ENCODE measurements around the gene SLC31A1.
A peak's percentile ranks its signal among the peaks of the same experiment; 100 is the strongest.

The SLC31A1 gene

DNA sequence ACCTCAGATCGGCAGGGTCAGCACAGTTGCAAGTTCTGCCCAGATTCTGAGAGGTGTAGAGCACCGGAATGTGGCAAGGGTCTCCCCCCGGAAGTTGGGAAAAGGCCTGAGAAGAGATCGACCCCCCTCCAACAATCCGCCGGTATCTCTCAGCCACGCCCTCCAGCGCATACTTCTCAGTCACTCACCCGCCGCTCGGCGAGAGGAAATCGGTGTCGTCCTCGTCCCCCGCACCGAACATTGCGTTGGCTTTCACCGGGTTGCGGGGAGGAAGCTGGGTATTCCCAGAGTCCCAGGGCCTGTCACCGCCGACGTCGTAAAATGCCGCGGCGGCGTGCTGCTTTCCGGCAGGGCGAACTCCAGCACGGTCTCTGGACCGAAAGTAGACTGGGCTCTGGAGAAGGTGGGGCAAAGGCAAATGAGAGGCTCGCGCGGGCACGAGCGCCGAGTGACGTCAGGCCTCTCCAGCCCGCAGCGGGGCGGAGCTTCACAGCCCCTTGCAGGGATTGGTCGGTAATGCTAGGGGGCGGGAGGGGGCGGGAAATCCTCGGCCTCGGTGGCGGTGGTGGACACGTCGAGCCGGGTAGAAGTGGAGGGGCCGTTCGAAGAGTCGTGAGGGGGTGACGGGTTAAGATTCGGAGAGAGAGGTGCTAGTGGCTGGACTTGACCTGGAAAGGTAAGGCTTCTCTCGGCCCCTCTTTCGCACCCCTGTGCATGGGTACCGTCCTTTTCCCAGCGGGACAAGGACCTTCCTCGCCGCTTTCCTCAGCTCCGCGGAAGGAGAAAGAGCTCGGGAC is at the start of gene SLC31A1, which contains the start of gene FKBP15:
TSS of gene SLC31A1 (plus strand) at position 542 of the 797 bp plus-strand sequence. CDS start 34,605 bp downstream, outside the sequence.
TSS of gene FKBP15 (minus strand) at position 275 of the 797 bp plus-strand sequence. CDS start at position 241, 34 bp downstream.
- DNase-seq: peak; percentile 94 to 95 (median 94)

DNA sequence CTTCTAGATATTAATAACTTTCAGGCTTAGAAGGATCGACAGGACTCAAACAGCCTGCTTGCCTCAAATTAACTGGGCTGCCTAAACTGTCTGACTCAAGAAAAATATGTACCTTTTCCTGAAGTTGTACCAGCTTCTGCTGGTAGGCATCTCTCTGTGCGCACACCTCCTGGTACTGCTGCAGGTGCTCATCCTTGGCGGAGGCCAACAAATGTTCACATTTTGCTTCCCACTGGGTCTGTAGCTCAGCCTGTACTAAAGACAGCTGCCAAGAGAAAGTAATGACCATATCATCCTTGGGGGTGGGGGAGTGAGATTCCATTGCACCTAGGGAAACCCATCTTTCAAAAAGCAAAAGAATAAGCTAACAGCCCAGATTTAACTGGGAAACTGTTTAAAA is 48.0 kb upstream of the SLC31A1 start:
- DNase-seq: no peak

DNA sequence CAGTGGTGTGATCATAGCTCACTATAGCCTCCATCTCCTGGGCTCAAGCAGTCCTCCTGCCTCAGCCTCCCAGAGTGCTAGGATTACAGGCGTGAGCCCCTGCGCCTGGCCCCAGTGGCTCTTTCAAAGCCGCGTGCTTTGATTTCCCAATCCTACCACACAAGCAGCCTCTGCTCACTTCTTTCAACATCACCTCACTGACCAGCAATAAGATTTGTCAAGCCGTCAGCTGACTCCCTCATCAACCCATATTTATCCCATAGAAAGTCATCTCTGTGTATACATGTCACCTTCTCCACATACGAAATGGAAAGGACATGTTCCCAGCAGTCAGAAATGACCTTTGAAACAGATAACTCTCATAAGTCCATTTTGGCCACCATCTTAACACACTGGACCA is 44.5 kb upstream of the SLC31A1 start:
- DNase-seq: no peak

DNA sequence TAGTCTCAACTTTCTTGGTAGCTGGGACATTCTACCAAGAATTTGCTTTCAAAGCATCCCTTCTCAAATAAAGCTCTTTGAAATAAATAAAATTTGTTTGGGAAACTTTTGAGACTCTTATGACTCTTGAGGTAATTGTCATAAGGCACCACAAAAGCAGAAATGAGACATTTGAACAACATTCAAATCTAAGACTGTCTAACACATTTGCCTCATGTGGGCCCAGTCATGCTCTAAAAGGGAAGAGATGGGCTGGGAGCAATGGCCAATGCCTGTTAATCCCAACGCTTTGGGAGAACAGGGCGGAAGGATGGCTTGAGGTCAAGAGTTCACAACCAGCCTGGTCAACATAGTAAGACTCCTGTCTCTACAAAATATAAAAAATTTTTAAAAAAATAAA is 44.1 kb upstream of the SLC31A1 start:
- no peak for DNase-seq

DNA sequence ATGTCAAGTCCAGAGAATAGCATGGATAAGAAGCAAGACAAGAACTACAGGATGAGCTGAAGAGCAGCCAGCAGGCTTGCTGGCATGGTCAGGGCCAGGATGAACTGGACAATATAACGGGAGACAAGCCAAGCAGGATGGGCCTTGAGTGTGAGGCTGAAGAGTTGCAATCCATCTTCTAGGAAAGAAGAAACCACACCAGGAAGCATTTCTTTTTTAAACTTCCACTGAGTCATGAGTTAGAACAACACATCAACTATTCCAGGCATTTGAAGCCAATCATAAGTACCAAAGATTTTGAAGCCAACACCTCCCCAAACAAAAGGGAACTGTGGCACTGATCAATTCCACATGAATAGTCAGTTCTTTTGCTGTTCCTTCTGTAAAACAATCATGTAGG is 43.3 kb upstream of the SLC31A1 start:
- no peak for DNase-seq

DNA sequence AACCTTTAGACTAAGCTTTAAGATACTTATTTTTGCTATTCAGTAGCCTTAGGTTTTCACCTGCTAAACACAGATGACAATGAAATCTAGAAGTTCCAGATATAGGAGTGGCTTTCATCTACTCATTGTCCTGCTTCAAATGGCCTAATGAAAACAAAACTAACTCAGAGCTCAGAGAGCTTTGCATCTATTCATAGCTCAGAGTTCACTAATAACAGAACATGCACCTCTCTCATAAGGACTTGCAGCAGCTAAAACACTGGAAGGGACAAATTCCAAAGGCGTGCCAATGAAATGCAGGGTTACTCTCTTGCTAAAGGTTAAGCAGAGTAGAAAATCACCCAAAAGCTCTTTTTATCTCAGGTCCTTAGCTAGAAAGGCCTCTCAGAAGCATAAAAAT is 41.5 kb upstream of the SLC31A1 start:
- DNase-seq: no peak

DNA sequence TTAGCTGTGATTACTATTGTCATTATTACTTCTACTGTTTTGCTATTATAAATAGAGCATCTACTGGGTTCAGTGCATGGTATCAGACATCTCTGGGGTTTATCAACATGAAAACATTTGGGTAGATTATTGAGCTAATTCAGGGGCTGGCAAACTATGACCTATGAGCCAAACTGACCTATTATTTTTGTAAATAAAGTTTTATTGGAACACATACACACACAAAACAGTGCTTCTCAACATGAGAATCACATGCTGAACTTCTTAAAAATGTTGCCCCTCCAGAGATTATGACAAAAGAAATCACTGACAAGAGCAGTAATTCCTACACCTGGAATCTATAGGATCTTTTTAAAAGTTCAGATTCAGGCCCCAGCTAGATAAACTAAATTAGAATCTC is 40.2 kb upstream of the SLC31A1 start:
- no peak for DNase-seq

DNA sequence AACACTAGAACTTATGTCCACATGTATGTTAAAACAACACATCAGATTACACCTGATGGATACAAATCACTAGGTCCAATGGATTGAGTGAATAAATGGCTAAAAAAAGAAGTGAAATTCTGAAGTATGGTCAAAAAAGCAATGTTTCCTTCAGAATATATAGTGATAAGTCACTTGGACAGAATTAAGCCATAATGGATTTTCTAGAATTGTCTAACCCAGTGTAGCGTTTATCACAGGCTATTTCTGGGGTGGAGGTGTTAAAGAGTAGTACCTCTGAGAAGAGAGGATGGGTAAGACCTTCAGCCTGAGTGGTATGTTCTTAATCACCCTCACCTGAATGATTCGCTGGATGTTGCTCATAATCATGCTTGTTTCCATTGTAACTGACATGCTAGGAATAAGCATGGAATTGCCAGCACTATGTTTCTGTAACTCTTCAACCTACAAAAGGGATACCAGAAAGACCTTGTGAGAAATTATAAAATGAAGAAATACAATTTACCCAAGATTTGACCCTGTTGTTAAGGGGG is 37.3 kb upstream of the SLC31A1 start:
- no peak for DNase-seq

DNA sequence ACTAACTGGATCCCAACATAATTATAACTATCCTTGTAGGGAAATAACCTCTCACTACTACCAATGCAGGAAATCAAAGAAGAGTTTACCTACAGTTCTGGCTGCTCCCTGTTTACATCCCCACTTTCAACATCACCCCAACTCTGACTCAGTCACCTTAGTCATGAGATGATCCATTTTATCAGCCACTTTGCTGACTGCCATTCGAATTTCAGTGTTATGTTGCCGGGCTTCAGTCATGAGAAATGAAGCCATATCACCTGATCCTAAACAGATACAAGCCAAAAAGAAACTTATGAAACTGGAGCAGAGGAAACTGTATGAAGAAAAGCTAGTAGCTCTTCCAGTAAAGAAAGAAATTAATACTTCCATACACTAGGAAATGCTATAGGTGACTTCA is 36.8 kb upstream of the SLC31A1 start:
- no peak for DNase-seq

DNA sequence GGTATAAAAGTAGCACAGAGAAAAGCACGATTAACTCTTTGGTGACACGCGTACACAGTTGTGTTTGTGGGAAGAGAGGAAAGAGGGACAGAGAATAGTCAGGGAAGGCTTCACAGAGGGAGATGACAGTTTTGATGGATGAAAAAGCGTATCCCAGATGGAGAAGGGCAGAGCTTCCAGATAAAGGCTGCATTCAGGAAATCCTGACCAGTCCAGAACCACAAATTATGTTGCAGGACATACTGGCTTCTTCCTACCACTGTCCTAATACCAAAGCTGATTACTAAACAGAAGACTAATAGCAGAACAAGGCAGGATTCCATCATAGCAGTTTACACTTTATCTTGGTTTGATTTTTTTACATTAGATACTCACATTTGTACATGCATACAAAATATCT is 36.1 kb upstream of the SLC31A1 start:
- no peak for DNase-seq

DNA sequence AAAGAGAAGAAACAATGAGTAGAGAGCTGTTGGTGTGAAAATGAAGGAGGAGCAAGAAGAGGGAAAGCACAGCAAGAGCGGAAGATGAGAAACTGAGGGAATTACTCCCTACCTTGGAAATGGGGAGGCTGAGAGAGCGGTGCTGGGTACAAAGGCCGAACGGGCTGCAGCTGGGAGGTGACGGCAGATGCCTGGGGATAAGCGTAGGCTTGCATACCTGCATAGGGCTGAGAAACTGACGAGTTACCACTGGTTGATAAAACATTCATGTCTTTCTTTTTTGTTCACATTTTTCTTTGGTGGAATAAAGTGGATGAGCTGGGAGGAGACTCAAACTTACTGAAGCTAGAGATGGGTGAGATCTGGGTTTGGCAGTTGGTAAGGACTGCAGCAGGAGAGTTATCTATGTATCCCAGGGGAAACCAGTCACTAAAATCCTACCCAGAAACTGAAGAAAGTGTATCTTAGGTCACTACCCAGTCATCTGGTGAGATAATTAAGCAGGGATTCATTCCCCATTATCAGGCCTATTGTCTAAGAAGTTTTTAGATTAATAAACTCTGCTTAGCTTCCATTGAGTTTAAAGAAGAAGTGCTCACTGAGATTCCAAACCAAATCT is 35.1 kb upstream of the SLC31A1 start:
- no peak for DNase-seq

DNA sequence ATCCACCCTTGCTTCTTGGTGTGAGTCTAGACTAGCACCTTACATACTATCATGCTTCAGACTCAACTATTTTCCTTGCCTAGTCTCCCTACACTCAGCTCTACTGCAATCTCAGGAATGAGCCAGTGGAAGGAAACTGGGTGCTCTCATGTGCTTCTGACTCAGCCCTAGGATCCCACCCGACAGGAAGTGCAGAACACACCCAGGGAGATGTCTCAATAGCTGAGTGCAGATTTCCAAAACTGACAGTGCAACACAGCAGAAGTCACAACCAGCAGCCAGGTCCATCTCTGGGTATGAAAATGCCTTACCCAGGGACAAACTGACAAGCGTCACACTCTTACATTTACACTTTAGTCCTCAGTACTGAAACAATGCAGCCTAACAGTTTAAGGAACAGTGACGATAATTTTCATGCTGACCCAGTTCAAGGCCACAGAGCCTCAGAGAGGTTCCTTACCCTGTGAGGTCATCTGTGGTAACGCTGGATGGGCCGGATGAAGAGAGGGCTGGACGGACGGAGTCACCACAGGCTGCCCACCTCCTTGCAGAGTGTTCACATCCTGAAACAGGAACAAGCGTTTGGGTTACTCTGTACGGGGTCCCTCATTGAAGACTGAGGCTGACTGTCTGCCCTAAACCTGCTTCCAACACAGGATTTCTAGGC is 33.3 kb upstream of the SLC31A1 start:
- DNase-seq: no peak

DNA sequence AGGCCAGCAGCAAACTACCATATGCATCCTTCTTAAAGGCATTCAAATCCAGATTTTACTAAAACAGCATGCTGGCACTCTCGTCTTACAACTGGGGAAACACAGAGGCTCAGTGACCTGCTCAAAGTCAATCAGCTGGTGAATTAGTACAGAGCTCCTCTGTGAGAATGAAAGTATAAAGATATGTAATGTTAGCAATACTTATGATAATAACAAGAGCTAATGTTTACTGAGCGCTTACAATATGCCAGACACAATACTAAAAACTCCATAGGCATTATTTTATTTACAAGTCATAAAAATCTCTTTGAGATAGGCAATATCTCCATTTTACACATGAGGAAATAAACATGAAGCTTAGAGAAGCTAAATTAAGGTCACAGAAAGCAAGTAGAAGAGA is 28.9 kb upstream of the SLC31A1 start:
- no peak for DNase-seq

DNA sequence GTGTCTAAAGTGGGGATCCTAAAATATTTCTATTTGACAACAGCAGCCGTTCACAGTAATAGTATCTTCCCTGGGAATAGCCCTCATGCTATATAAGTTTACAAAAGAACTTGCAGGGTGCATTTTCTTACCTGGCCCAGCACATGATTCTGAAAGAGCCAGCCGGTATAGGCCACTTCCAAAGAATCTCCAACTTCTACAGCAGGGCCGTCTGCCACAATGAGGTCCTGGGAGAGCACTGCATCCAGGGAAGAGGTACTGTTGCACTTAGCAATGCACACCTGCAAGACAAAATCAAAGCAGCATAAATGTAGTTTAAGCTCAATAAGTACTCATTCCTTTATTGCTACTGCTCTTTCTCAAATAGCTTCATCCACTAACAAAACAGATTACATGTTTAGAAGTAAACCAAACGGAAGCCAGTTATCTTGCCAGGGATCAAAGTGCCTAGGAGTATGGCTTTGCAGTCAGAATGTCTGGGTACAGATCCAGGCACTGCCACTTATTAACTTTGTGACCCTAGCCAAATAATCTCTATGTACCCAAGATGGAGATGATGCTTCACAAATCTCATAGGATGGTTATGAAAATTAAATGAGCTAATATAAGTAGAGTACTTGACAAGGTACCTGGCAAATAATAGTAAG is 21.5 kb upstream of the SLC31A1 start:
- DNase-seq: no peak

DNA sequence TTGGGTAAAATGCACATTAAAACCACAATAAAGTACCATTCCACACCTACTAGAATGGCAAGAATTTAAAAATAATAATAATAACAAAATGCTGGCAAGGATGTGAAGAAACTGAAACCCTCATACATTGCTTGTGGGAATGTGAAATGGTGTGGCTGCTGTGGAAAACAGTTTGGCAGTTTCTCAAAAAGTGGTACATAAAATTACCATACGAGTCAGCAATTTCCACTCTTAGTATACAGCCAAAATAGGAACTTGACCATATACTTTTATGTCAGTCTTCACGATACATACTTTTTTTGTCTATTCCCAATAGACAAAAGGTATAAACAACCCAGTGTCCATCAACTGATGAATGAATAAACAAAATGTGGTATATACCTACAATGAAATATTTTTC is 15.9 kb upstream of the SLC31A1 start:
- DNase-seq: no peak

DNA sequence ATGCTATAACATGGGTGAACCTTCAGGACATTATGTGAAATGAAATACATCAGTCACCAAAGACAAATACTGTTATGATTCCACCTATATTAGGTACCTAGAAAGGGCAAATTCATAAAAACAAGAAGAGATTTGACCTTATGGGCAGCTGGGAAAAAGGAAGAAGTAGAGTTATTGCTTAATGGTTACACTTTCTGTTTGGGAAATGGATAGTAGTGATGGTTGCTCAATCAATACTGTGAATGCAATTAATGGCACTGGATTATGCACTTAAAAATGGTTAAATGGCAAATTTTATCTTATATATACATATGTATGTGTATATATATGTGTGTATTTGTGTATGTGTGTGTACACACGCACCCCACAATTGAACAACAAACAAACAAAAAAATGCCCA is 15.5 kb upstream of the SLC31A1 start:
- DNase-seq: no peak

DNA sequence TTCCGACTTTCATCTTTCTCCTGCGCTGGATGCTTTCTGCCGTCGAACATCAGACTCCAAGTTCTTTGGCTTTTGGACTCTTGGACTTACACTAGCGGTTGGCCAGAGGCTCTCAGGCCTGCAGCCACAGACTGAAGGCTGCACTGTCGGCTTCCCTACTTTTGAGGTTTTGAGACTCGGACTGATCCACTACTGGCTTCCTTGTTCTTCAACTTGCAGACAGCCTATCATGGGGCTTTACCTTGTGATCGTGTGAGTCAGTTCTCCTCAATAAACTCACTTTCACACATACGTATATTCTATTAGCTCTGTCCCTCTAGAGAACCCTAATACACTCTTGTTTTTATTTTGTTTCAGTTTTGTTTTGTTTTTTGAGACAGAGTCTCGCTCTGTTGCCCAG is 10.5 kb upstream of the SLC31A1 start:
- DNase-seq: no peak

DNA sequence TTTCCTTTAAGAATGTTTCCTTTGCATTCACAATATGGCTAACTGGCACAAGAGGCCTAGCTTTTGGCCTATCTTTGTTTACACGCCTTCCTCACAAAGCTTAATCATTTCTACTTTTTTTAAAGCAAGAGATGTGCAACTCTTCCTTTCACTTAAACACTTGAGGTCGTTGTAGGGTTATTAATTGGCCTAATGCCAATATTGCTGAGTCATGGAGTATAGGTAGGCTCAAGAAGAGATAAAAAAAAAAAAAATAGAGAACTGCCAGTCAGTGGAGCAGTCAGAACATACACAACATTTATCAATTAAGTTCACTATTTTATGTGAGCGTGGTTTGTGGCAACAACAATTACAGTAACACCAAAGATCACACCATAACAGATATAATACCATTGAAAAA is 6.2 kb upstream of the SLC31A1 start:
- peak in 1 of 6 experiments; percentile 1 for DNase-seq

DNA sequence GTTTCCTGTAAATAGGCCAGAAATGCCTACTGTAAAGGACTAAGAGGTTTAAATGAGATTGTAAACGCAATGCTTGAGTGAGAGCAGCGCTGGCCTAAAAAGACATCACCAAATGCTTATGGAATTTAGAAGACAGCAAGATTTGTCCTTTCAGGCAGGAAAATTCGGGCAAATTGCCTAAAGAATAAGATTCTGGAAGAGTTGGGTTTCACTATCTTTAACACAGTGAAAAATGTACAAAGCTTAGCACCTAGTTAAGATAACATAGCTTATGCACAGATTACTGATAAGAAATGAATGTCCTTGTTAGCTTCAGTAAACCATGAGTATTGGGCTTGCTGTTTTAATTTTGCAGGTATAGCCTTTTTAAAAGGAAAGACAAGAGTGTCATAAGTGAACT is 4.9 kb upstream of the SLC31A1 start:
- DNase-seq: no peak

DNA sequence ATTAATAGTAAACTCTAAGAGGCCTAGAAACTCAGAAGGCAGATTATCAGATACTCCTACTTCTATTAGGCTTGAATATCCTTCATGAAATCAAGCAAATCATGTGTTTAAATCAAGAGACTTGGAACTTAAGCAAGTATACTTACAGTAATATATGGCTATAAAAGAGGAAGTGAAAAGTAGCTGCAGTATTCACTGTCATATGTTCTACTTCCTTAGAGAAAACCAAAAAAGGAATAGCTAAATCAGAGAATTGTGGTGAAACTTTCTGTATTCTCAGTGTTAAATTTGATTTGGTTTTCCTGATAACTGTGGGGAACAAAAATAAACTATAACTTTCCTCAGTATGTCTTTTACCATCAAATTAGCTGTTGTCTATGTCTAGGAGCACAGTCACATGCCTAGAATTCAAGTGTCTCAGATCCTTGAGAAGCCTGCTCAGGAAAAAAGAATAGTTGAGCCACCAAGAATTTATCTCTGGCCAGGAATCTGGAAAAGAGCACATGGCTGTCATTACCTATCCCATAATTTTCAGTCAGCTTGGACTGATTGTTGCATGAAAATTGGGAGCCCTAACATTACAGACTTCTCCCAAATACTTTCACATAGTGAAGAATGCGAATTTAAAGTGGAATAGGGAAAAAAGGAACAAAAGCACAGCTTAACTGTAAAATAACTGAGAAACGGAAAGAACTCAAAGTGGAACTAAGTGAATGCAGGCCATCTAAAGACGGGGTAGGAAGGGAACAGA is 2.0 kb upstream of the SLC31A1 start:
- no peak for DNase-seq

DNA sequence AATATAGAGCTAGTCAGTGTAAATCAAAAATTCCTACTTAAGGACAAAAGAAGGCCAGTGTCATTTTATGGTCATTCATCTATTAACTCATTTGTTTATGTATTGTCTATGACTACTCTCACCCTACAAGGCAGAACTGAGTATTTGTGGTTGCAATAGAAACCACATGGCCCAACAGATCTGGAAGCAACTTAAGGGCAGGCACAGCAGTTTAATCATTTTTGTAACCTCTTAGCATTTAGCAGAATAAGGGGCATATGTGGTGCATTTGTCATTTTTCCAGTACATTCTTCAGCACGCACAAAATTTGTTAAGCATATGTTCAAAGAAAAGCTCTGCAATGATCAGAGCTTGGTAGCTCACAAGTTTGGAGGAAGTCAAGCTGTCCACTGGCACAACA is 1.4 kb upstream of the SLC31A1 start:
- DNase-seq: no peak

DNA sequence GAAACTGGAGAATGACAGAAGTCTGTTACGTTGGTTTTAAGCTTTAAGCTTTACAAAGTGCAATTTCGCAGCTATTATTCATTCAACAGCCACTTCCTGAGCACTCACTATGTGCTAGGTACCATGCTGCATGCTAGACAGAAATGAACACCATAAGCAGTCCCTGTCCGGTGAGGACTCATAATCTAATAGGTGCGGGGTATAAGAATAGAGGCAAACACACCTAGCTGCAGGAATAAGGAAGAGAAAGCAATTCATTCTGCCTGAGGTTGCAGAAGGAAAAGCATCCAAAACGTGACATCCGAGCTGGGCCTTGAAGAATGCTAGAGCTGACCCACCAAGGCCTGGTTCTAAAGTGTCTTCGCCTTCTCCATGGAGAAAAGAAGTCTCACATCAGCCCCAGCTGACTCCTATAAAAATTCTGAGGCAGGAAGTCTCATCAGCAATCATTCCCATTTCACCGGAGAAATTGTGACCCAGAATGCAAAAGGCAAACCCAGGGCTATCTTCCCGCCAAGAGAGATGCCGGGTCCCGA is 809 bp upstream of the SLC31A1 start:
- DNase-seq: peak in 2 of 6 experiments; percentile 13 to 34

All from stimulated activated naive CD4-positive, alpha-beta T cell (primary cell).